AG09309 (cell line): Measurements from ENCODE around the gene IQCF6.

Experiments used
- DNase-seq: peaks from one replicate; pipeline ENCODE4 v3.0.0-alpha.2; 2010; ENCODE audit warnings: low read depth
- H3K4me3 ChIP-seq: 2 replicates; pipeline ENCODE4 v1.5.1; 2011; ENCODE audit warnings: mild to moderate bottlenecking, low read depth, low read length, moderate library complexity; ENCODE audit not compliant: control insufficient read depth
- TF ChIP-seq, protein P1 (sequence below): IDR thresholded peaks from 2 replicates; pipeline ENCODE4 v1.5.1; 2011; ENCODE audit warnings: mild to moderate bottlenecking, low read depth, low read length, inconsistent platforms; ENCODE audit not compliant: insufficient read depth, control insufficient read depth; ENCODE audit errors: missing control alignments

Gene IQCF6

DNA sequence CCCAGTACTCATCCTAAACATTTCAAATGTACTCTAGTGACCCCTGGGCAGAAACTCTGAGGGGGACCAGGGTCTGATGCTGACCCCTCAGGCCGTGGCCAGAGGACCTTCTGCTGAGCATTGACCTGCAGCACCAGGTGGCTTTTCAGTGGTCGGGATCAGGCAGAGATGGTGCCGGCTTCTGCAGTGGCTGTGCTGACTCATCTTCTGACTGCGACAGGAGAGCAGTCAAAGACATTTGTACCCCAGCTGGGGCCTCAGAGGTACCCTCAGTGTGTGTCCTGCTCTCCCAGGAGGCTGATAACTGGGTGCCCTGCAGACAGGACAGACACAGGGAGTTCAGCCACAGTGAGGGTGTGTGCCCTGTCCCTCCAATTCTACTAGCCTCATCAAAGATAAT lies 36.6 kb upstream of the IQCF6 start:
- DNase-seq: no peak
- TF ChIP-seq, protein P1, sequence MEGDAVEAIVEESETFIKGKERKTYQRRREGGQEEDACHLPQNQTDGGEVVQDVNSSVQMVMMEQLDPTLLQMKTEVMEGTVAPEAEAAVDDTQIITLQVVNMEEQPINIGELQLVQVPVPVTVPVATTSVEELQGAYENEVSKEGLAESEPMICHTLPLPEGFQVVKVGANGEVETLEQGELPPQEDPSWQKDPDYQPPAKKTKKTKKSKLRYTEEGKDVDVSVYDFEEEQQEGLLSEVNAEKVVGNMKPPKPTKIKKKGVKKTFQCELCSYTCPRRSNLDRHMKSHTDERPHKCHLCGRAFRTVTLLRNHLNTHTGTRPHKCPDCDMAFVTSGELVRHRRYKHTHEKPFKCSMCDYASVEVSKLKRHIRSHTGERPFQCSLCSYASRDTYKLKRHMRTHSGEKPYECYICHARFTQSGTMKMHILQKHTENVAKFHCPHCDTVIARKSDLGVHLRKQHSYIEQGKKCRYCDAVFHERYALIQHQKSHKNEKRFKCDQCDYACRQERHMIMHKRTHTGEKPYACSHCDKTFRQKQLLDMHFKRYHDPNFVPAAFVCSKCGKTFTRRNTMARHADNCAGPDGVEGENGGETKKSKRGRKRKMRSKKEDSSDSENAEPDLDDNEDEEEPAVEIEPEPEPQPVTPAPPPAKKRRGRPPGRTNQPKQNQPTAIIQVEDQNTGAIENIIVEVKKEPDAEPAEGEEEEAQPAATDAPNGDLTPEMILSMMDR: no peak
- no peak overlapping the region for H3K4me3 ChIP-seq

DNA sequence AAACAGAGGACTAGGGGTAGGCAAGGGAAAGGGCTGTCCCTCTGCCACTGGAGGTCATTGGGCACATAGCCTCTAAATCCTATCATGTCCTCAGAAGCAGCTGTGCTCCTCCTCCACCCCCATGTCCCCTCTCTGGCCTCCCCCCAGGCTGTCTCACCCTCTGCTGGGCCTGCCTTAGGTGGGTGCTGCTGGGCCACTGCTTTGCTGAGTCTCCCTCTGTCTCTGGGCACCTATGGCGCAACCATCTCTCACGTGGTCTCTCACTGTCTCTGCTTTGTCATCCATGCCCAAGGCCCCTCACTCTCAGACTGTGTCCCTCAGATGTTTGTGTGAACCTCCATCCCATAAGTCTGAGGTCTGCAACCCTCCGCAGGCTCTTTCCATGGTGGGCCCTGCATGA lies 35.0 kb upstream of the IQCF6 start:
- H3K4me3 ChIP-seq: no peak overlapping the region
- DNase-seq: no peak
- TF ChIP-seq, protein P1: no peak

DNA sequence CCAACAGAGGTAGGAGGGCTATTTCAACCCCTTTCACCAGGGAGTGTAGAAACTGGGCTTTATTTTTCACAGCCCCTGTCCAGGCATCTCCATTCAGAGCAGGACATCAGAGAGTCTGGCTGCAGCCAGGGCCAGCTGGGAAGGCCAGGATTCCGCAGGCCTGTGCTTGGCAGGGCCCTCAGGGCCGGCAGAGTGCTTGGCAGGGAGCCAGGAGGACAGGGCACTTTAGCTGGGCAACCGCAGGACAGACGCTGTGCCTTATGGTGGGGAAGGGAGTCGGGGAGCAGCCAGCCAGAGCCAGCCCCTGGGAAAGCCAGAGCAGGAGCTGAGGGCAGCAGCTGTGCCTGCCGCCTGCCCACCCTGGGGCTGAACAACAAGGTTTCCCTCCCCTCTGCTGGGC lies 34.5 kb upstream of the IQCF6 start:
- TF ChIP-seq, protein P1: no peak
- H3K4me3 ChIP-seq: no peak overlapping the region
- DNase-seq: no peak

DNA sequence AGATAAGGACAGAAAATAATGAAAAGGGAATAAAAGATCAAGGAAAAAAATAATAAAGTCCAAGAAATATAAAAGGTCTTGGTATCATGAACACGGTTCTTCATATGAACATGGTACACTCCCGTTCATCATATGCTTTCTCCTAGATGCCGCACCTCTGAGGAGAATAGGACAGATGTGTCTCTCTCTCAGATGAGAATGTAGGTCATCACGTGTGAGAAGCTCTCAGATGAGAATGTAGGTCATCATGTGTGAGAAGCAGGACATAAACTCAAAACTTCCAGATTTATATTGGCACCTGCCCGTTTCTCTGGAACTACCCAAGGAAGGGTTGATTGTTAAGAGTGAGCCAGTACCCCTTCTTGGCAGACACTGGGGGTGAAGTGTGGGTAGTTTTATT lies 29.9 kb upstream of the IQCF6 start:
- no peak overlapping the region for H3K4me3 ChIP-seq
- TF ChIP-seq, protein P1: no peak
- DNase-seq: no peak

DNA sequence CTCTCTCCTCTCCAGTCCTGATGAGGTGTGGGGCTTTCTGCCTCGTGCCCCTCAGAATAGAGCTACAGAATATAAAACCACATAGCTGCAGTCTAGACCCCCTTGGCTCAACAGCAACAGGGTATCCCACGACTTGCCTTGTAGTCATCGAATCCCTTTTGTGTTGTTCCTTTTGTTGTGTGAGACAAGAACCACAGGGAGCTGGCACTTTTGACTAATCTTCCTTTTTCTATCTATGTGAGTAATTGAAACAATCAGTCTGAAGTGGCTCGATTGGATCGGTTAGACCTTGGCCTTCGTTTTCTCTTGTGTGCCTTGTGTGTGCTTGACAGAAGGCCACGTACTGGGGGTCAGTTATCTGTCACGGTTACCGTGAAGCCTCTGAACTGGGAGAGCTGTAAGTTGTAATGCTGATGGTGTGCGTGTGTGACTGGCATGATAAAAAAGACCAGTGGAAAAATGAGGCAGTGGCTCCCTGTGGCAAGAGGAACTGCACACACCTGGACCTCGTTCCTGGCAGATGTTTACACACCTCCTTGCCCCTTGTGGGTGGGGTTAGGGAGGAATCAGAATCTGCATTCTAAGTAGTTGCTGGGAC lies 23.2 kb upstream of the IQCF6 start:
- no peak for DNase-seq
- H3K4me3 ChIP-seq: no peak overlapping the region
- TF ChIP-seq, protein P1: no peak

DNA sequence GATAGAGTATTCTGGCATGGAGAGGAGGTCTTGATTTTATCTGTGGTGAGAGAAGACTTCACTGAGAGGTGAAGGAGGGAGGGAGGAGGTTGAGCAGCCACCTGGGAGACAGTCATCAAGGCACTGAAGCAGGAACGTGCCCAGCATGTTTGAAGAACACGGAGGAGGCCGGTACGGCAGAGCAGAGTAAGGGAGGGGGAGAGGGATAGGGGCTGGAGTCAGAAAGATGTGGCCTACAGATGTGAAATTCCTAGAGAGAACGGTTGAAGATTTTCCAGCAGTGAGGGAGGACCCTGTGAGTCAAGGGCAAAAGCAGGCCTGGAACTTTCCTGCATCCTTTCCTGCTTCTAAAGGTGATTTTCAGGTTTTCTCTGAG lies 21.7 kb upstream of the IQCF6 start:
- no peak for DNase-seq
- TF ChIP-seq, protein P1: no peak
- H3K4me3 ChIP-seq: no peak overlapping the region
